Measurements from ENCODE around the gene LUC7L.
"Not testable (repeated sequence)": the region's sequence is repeated elsewhere in the genome, so short reads cannot be mapped to it uniquely, and the experiment has no call there.

Gene LUC7L

GRCh38 chr16:164134-164823 is 65.0 kb downstream of the LUC7L start:
- not testable (repeated sequence) for DNase-seq

DNA sequence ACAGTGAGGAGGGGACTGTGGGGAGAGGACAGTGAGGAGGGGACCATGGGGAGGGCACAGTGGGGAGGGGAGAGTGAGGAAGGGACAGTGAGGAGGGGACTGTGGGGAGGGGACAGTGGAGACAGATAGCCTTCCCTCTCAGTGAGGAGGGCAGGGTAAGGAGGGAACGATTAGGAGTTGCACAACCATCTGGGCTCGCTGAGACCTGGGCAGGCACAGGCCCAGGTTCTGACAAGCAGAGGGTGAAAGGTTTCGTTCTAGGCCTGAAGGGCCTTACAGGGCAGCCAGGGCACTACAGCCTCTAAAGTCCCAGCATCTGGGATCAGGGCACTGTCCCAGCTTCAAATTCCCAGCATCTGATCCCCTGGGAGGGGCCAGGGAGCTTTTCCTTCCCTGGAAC is 65.6 kb downstream of the LUC7L start:
- DNase-seq: not testable (repeated sequence)

- DNase-seq: not testable (repeated sequence)
Observed at GRCh38 chr16:163139-163538, 66.1 kb downstream of the LUC7L start.

DNA sequence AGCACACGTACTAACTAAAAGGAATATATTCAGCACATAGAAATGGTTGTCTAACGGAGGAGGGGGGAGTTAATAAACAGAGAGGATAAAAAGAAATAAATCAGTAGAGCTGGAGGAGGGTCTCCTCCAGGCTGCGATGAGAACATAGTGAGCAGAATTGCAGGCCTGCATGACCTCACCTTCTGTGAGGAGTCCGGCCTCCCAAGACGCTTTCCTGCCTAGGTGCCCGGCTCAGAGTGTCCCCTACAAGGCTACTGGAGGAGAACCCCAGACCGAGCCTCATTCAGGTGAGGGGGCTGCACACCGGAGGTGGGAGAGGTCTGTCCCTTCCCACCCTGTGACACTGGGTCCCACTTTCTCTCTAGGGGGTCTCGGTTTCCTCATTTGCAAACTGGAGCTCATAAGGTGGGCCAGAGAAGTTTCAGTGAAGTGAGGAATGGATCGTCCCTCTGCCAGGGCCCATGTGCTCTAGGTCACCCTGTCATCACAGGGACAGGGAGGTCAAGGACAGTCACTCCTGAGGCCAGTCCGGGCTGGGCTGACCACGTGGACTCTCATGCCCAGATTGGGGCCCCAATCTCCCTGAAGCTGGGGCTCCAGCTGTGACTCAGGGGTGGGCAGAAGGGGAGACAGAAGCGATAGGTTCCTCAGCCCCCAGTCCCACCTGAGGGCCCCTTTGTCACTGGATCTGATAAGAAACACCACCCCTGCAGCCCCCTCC is 66.8 kb downstream of the LUC7L start:
- no peak for DNase-seq

DNA sequence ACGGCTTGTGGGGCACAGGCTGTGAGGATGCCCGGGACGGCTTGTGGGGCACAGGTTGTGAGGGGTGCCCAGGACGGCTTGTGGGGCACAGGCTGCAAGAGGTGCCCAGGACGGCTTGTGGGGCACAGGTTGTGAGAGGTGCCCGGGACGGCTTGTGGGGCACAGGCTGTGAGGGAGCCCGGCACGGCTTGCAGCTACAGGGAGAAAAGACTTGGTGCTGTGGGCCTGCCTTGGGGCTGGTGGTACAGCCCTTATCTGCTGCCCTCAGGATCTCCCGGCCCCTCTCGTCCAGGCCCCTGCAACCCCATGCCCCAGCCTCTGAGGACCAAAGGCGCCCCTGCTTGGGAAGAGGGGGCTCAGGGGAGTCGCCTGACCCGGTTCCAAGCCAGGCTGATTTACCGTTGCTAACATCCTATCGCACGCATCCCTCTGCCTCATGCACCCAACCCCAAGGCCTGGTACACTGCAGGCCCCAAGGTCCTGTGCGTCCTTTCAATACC is 68.5 kb downstream of the LUC7L start:
- DNase-seq: peak; percentile 22

DNA sequence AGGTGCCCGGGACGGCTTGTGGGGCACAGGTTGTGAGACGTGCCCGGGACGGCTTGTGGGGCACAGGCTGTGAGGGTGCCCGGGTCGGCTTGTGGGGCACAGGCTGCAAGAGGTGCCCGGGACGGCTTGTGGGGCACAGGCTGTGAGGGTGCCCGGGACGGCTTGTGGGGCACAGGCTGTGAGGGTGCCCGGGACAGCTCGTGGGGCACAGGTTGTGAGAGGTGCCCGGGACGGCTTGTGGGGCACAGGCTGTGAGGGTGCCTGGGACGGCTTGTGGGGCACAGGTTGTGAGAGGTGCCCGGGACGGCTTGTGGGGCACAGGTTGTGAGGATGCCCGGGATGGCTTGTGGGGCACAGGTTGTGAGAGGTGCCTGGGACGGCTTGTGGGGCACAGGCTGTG is 69.0 kb downstream of the LUC7L start:
- DNase-seq: not testable (repeated sequence)

DNA sequence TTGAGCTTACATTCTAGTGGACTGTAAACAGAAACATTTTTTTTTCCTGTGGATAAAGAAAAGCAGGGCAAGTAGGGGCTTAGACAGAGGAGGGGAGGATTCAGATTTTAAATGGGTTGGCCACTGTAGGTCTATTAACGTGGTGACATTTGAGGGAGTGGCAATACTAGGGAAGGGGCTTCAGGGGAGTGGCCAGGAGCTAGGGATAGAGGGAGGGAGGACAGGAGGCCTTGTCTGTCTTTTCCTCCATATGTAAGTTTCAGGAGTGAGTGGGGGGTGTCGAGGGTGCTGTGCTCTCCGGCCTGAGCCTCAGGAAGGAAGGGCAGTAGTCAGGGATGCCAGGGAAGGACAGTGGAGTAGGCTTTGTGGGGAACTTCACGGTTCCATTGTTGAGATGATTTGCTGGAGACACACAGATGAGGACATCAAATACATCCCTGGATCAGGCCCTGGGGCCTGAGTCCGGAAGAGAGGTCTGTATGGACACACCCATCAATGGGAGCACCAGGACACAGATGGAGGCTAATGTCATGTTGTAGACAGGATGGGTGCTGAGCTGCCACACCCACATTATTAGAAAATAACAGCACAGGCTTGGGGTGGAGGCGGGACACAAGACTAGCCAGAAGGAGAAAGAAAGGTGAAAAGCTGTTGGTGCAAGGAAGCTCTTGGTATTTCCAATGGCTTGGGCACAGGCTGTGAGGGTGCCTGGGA is 70.0 kb downstream of the LUC7L start:
- DNase-seq: no peak

GRCh38 chr16:155031-155398 is 74.2 kb downstream of the LUC7L start:
- DNase-seq: no peak

DNA sequence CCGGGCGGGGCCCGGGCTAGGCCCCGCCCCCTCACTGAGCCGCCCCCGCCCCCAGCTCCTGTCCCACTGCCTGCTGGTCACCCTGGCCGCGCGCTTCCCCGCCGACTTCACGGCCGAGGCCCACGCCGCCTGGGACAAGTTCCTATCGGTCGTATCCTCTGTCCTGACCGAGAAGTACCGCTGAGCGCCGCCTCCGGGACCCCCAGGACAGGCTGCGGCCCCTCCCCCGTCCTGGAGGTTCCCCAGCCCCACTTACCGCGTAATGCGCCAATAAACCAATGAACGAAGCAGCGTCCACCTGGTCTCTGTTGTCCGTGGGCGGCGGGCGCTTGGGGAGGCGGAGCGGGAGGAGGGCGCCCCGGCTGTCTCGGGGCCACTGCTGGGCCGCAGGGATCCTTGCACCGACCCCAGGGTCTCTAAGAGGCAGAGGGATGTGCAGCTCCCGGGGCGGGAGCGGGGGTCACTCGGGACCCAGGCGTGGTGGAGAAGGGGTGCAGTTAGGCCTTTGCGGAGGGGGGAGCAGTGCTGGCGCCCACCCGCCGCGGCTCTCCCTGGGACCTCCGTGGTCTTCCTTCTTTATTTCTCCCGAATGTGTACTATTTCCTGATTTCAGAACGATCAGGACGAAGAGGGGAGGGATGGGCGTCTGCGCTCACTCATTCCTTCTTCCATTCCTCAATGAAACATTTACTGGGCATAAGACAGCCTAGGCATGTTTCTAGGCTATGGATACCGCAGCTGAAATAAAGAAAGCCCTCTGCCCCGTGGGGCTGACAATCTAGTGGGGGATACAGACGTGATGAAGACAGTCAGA is 74.8 kb downstream of the LUC7L start:
- DNase-seq: peak; percentile 60

- DNase-seq: not testable (repeated sequence)
Observed at GRCh38 chr16:153550-154216, 75.6 kb downstream of the LUC7L start.

GRCh38 chr16:153129-153521 is 76.1 kb downstream of the LUC7L start:
- not testable (repeated sequence) for DNase-seq

GRCh38 chr16:152141-153128 is 76.8 kb downstream of the LUC7L start, which contains the start of gene HBZ:
Gene HBZ, plus strand, starts transcription at chr16:152644. Its CDS starts 266 bp downstream, at chr16:152910.
- no peak for DNase-seq

- DNase-seq: no peak
Observed at GRCh38 chr16:149024-149660, 80.1 kb downstream of the LUC7L start.

- DNase-seq: no peak
Observed at GRCh38 chr16:146646-147045, 82.6 kb downstream of the LUC7L start.

- no peak for DNase-seq
Observed at GRCh38 chr16:144797-145252, 84.4 kb downstream of the LUC7L start.

GRCh38 chr16:143456-143855 is 85.8 kb downstream of the LUC7L start:
- DNase-seq: no peak

GRCh38 chr16:143047-143446 is 86.2 kb downstream of the LUC7L start:
- no peak for DNase-seq

DNA sequence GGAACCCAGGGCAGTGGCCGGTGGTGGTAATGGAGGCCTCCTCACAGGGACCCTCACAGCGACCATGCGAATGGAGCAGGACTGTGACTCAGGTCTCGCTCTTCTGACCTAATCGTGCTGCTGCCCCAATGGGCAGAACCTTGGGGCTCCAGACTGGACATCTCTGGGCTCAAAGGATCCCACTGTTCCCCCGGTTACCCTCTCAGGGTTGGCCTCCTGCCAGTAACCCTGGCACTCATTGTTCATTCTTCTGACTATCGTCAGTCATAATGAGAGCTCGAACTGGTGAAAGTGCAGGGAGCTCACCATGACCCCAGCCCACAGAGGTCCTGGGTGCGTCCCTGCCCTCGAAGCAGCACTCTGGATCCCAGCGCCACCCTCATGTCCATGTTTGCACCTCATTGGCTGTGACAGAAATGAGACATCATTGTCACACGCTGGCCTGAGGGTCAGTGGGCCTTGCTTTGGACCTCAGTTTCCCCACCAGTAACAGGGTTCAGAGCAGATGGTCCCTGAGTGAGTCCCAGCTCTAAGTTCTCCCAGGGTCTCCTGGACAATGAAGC is 86.8 kb downstream of the LUC7L start:
- DNase-seq: no peak

DNA sequence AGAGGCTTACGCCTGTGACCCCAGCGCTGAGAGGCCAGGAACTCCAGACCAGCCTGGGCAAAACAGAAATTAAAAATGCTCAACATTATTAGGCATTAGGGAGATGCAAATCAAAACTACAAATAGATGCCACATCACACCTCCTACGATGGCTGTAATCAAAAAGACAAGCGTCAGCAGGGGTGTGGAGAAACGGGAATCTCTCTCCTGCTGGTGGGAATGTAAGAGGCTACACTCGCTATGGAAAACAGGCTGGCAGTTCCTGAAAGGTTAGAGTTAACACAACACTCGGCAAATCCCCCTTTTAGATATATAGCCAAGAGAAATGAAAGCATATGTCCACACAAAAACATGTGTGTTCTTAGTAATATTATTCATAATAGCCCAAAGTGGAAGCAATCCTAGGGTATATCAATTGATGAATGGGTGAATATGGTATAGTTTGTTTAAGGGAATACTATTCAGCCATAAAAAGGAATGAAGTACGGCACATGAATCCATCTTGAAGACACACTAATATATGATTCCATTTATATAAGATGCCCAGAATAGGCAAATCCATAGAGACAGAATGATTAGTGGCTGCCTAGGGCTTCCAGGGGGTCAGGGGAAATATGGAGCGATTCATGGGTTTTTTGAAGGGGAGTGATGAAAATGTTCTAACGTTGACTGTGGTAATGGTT is 88.9 kb downstream of the LUC7L start:
- DNase-seq: no peak

All from right forelimb (tissue), 1 donor.